GM12878 (cell line): ENCODE results near the gene PAX5. TPM values are rescaled to one million over a fixed set of nuclear protein-coding genes. Genes with fewer than 3 reads are reported as not detected.

ENCODE experiments used
- ATAC-seq: fragments of 200-7000 bp; cut with Tn5 transposase; 3 replicates; pipeline ENCODE4 v1.9.1; 2020; ENCODE audit warnings: mild to moderate bottlenecking, moderate library complexity
- BruUV-seq: library from RNA; stranded (reverse); fragments of 400-500 nt; replicated peaks from 2 replicates; lab custom pipeline; 2021; lab: Mats Ljungman, UMichigan
- CTCF ChIA-PET: fragments of 300-600 bp; sonication (Branson Sonifier 250); formaldehyde crosslinking; extraction: SDS; loops from one replicate; lab custom pipeline; 2021; ENCODE audit warnings: inconsistent platforms; lab: Yijun Ruan, JAX
- POLR2A ChIA-PET: fragments of 350-600 bp; formaldehyde crosslinking; extraction: SDS; loops from one replicate; lab custom pipeline; 2021; ENCODE audit warnings: inconsistent platforms; lab: Charles Lee
- RAD21 ChIA-PET: fragments of 300-600 bp; sonication (Branson Sonifier 250); formaldehyde crosslinking; loops from one replicate; lab custom pipeline; 2023; ENCODE audit warnings: antibody characterized with exemption; ENCODE audit not compliant: unreplicated experiment; lab: Charles Lee
- SMC1A ChIA-PET: fragments of 300-600 bp; sonication (Branson Sonifier 250); formaldehyde crosslinking; loops from one replicate; lab custom pipeline; 2023; ENCODE audit not compliant: unreplicated experiment, uncharacterized antibody; lab: Charles Lee
- DNase-seq: peaks from one replicate; pipeline ENCODE4 v3.0.0-alpha.2; 2011; ENCODE audit warnings: low read depth, low spot score
- FAIRE-seq: peaks from 3 replicates; lab custom pipeline; 2011; peaks lifted over from hg19 to GRCh38; lab: Jason Lieb, UNC
- H2AFZ ChIP-seq: 2 replicates; pipeline ENCODE4 v1.6.0; 2011; ENCODE audit warnings: low read depth, low read length, control low read depth; ENCODE audit not compliant: control insufficient read depth
- H3K27ac ChIP-seq: 2 replicates; pipeline ENCODE4 v1.5.1; 2011; ENCODE audit warnings: control low read depth; ENCODE audit not compliant: control insufficient read depth, insufficient read depth
- H3K27me3 ChIP-seq, 2 experiments: replicated peaks in 1 of 2; 2 replicates each; pipeline versions ENCODE4 v1.6.0 to v1.6.1; 2011; ENCODE audit warnings: low read length in 1 of 2; ENCODE audit not compliant: control insufficient read depth in 2 of 2, insufficient read depth in 2 of 2
- H3K36me3 ChIP-seq, 2 experiments: 2 replicates each; pipeline ENCODE4 v1.5.1; 2011; ENCODE audit warnings: low read length in 1 of 2; ENCODE audit not compliant: control insufficient read depth in 2 of 2, insufficient read depth in 2 of 2
- H3K4me1 ChIP-seq: 2 replicates; pipeline ENCODE4 v1.6.1; 2011; ENCODE audit warnings: mild to moderate bottlenecking, low read length, moderate library complexity, mixed read lengths; ENCODE audit not compliant: control insufficient read depth, insufficient read depth
- H3K4me2 ChIP-seq: 2 replicates; pipeline ENCODE4 v1.6.0; 2011; ENCODE audit warnings: control low read depth; ENCODE audit not compliant: control insufficient read depth, insufficient read depth
- H3K4me3 ChIP-seq: fragments of 200-600 bp; sonication (generic); 2 replicates; pipeline ENCODE4 v1.5.1; 2016
- H3K79me2 ChIP-seq: 2 replicates; pipeline ENCODE4 v1.6.0; 2011; ENCODE audit warnings: low read length; ENCODE audit not compliant: control insufficient read depth, insufficient read depth
- H3K9ac ChIP-seq: 2 replicates; pipeline ENCODE4 v1.8.0; 2011; ENCODE audit warnings: low read length, control low read depth, mixed read lengths; ENCODE audit not compliant: control insufficient read depth, insufficient read depth
- H3K9me3 ChIP-seq: replicated peaks from 3 replicates; pipeline ENCODE4 v1.5.1; 2011; ENCODE audit warnings: mild to moderate bottlenecking, low read length; ENCODE audit not compliant: control insufficient read depth, insufficient read depth
- H4K20me1 ChIP-seq: 2 replicates; pipeline ENCODE4 v1.6.0; 2011; ENCODE audit not compliant: control insufficient read depth, insufficient read depth
- BACH1 ChIP-seq: fragments of 450-650 bp; IDR thresholded peaks from 2 replicates; pipeline ENCODE4 v1.6.1; 2017; ENCODE audit warnings: mild to moderate bottlenecking, borderline replicate concordance
- BCL3 ChIP-seq: IDR thresholded peaks from 2 replicates; pipeline ENCODE4 v1.6.1; 2011; ENCODE audit warnings: borderline replicate concordance, low read depth, mild to moderate bottlenecking, moderate library complexity, low read length; ENCODE audit not compliant: insufficient read depth, poor library complexity, severe bottlenecking
- CHD1 ChIP-seq: IDR thresholded peaks from 2 replicates; pipeline ENCODE4 v1.6.1; 2012; ENCODE audit warnings: low read depth, low read length, improper control_type of control experiment
- CREM ChIP-seq: IDR thresholded peaks from 2 replicates; pipeline ENCODE4 v1.6.1; 2014; ENCODE audit warnings: antibody characterized with exemption, low read depth
- HDAC2 ChIP-seq: fragments of 200-600 bp; sonication (generic); IDR thresholded peaks from 2 replicates; pipeline ENCODE4 v1.6.1; 2017
- IKZF2 ChIP-seq, 2 experiments: fragments of 450-650 bp; IDR thresholded peaks; 2 replicates each; pipeline ENCODE4 v1.6.1; 2017; ENCODE audit warnings: mild to moderate bottlenecking in 2 of 2, moderate library complexity in 2 of 2
- JUNB ChIP-seq: IDR thresholded peaks from 2 replicates; pipeline ENCODE4 v1.6.1; 2016; ENCODE audit warnings: antibody characterized with exemption, mild to moderate bottlenecking
- JUND ChIP-seq: IDR thresholded peaks from 2 replicates; pipeline ENCODE4 v1.6.1; 2012; ENCODE audit warnings: low read depth, mild to moderate bottlenecking, low read length, improper control_type of control experiment, moderate library complexity
- LARP7 ChIP-seq: fragments of 450-650 bp; IDR thresholded peaks from 2 replicates; pipeline ENCODE4 v1.6.1; 2017; ENCODE audit warnings: mild to moderate bottlenecking
- MLLT1 ChIP-seq: fragments of 450-650 bp; IDR thresholded peaks from 2 replicates; pipeline ENCODE4 v1.6.1; 2016; ENCODE audit warnings: mild to moderate bottlenecking
- MXI1 ChIP-seq: fragments of 150-350 bp; IDR thresholded peaks from 2 replicates; pipeline ENCODE4 v1.6.1; 2011; ENCODE audit warnings: low read depth, mild to moderate bottlenecking, inconsistent platforms, low read length, improper control_type of control experiment
- RAD21 ChIP-seq: IDR thresholded peaks from 2 replicates; pipeline ENCODE4 v1.6.1; 2011; ENCODE audit warnings: mild to moderate bottlenecking, low read depth, low read length, moderate library complexity; ENCODE audit not compliant: insufficient read depth
- RCOR1 ChIP-seq: conservative IDR thresholded peaks from 2 replicates; pipeline ENCODE4 v1.6.1; 2012; ENCODE audit warnings: low read depth, low read length, improper control_type of control experiment
- SMAD5 ChIP-seq: IDR thresholded peaks from 2 replicates; pipeline ENCODE4 v1.6.1; 2016; ENCODE audit warnings: antibody characterized with exemption, low read depth
- YY1 ChIP-seq: IDR thresholded peaks from 2 replicates; pipeline ENCODE4 v1.6.1; 2011; ENCODE audit warnings: low read depth, mild to moderate bottlenecking, low read length
- ZBTB40 ChIP-seq: fragments of 450-650 bp; IDR thresholded peaks from 2 replicates; pipeline ENCODE4 v1.6.1; 2016; ENCODE audit warnings: mild to moderate bottlenecking, moderate library complexity, borderline replicate concordance
- ZNF384 ChIP-seq: IDR thresholded peaks from 2 replicates; pipeline ENCODE4 v1.6.1; 2012; ENCODE audit warnings: low read depth, mild to moderate bottlenecking, low read length, improper control_type of control experiment, borderline replicate concordance
- WGBS: methylation state at CpG from one replicate; pipeline ENCODE4 v1.1.6; 2016; ENCODE audit warnings: low lambda C conversion rate; ENCODE audit not compliant: insufficient replicate concordance, insufficient coverage; ENCODE audit errors: missing lambda C conversion rate; 5-methylcytosine and 5-hydroxymethylcytosine counted together
- in situ Hi-C: fragments of 300-500 bp; cut with MboI; formaldehyde crosslinking; loops from 9 replicates; pipeline ENCODE4 v1.14.3; 2018; ENCODE audit warnings: mixed read lengths
- intact Hi-C: fragments of 100-400 bp; cut with micrococcal nuclease; formaldehyde crosslinking; loops from one replicate; pipeline ENCODE4 v1.14.2; 2022; ENCODE audit not compliant: unreplicated experiment
- polyA plus RNA-seq, 11 experiments: library from polyadenylated mRNA; depleted of rRNA in 4 of 11; unstranded in 6 of 11; stranded (reverse) in 5 of 11; fragments of >200 nt; fragmentation: Nextera tagmentation in 4 of 11; fragmentation: Illumina TruSeq in 1 of 11; extraction: Ambion mirVana in 4 of 11; extraction: Trizol in 1 of 11; gene quantifications; 1 replicate in 1 of 11; 2 replicates in 10 of 11; pipeline versions ENCODE4 v1.2.1 to v1.2.3, GENCODE V29; 2011 to 2016; ENCODE audit warnings: inconsistent platforms in 2 of 11, missing spikeins in 2 of 11, low read depth in 1 of 11
- total RNA-seq, 4 experiments: library from RNA; depleted of rRNA in 3 of 4; stranded (reverse); fragments of >200 nt in 3 of 4; fragmentation: Illumina TruSeq in 1 of 4; extraction: Trizol in 1 of 4; gene quantifications; 2 replicates each; pipeline versions ENCODE4 v1.2.1 to v1.2.3, GENCODE V29; 2013 to 2021

The PAX5 gene
- total and polyA plus RNA-seq, 10 of the 15 experiments (the other 5 are each of a cell fraction or from before 2014, with no cell fraction given) = 2.2 to 123 (median 31.9) TPM

- peaks cover 7% of the 10 kb centered on the region; the same call in 2 of the 3 replicates for H3K9me3 ChIP-seq
- BruUV-seq = TSS peak; percentile 46
- peak overlapping the region; percentile 83 for H3K9ac ChIP-seq
- POLR2A ChIA-PET = interaction anchor here (0.7 to 17.3 kb wide), 13 partner anchors 8 to 412 kb away, joined by 3 to 354 read pairs (median 3); no protein-coding TSS in a partner anchor
- WGBS = under 1% methylated on average over 16 of the region's 16 CpGs
- peak overlapping the region; percentile 34 for H2AFZ ChIP-seq
- in situ Hi-C loops = no loop called here
- ATAC-seq = peak; percentile 55
- peak overlapping the region; percentile 93 for H3K27ac ChIP-seq
- H3K79me2 ChIP-seq = peaks cover 97% of the 10 kb centered on the region
- intact Hi-C loops = loop anchor here (2.0 to 10.0 kb wide), 6 partner anchors 31 to 413 kb away; no protein-coding TSS in a partner anchor
- no peaks in the 10 kb centered on the region for H3K27me3 ChIP-seq
- H3K4me3 ChIP-seq = peak overlapping the region; percentile 47
- no peaks in the 10 kb centered on the region for H4K20me1 ChIP-seq
- RAD21 ChIA-PET = interaction anchor here (0.5 to 7.6 kb wide), 50 partner anchors 8 to 906 kb away, joined by 3 to 175 read pairs (median 5); partner anchors contain the start of genes PAX5 and ZCCHC7
- peaks cover 12 to 30% of the 10 kb centered on the region in 2 experiments; a peak in 3 of 4 replicates for H3K36me3 ChIP-seq
- no peak for DNase-seq
- CTCF ChIA-PET = interaction anchor here (0.5 to 7.5 kb wide), 51 partner anchors 9 to 578 kb away, joined by 3 to 112 read pairs (median 5); partner anchors contain the start of gene PAX5
- SMC1A ChIA-PET = interaction anchor here (0.8 to 3.6 kb wide), 43 partner anchors 8 to 467 kb away, joined by 3 to 31 read pairs (median 6); partner anchors contain the start of gene PAX5
- no peak for FAIRE-seq
- H3K4me2 ChIP-seq = peak overlapping the region; percentile 62
- H3K4me1 ChIP-seq = peaks cover 88% of the 10 kb centered on the region
- TF ChIP-seq LARP7 (peak; percentile 54), ZBTB40 (no peak), BACH1 (no peak), HDAC2 (no peak), MXI1 (peak; percentile 39), SMAD5 (peak; percentile 27; the same call in 1 of the 2 replicates), RCOR1 (no peak), YY1 (peak; percentile 93), CREM (no peak), IKZF2 (IDR thresholded peaks at IDR 0.05) (peak; percentile 82 to 85), JUND (no peak), RAD21 (peak; percentile 85), ZNF384 (no peak), JUNB (no peak), MLLT1 (peak; percentile 11; the same call in 1 of the 2 replicates), BCL3 (no peak), CHD1 (no peak)
Measured at GRCh38 chr9:36995927-36996705, 38.0 kb downstream of the PAX5 start.
